HepG2 (cell line): ENCODE measurements around the gene RPL41. TPM values are rescaled to one million over a fixed set of nuclear protein-coding genes. Genes with fewer than 3 reads are reported as not detected.

Source experiments
- BHLHE40 ChIP-seq: IDR thresholded peaks from 2 replicates; pipeline ENCODE4 v1.6.1; 2011; ENCODE audit warnings: low read length, improper control_type of control experiment
- FOXP4 ChIP-seq: sonication (generic); formaldehyde crosslinking; IDR thresholded peaks from 2 replicates; pipeline ENCODE4 v1.4.0; 2020; ENCODE audit warnings: missing genetic modification reagents
- JDP2 ChIP-seq: sonication (generic); formaldehyde crosslinking; IDR thresholded peaks from 2 replicates; pipeline ENCODE4 v1.8.1; 2022; ENCODE audit warnings: missing genetic modification reagents, borderline replicate concordance
- NFIB ChIP-seq: sonication (generic); formaldehyde crosslinking; IDR thresholded peaks from 2 replicates; pipeline ENCODE4 v1.9.0; 2021; ENCODE audit warnings: missing genetic modification reagents, mild to moderate bottlenecking, borderline replicate concordance
- NR2F1 ChIP-seq, 2 experiments: fragments of 450-650 bp in 1 of 2; formaldehyde crosslinking in 1 of 2; IDR thresholded peaks; 2 replicates each; pipeline versions ENCODE4 v1.5.0 to v1.6.1; 2016 to 2020; ENCODE audit warnings: mild to moderate bottlenecking in 1 of 2, missing compliant biosample characterization in 1 of 2, missing genetic modification reagents in 1 of 2, moderate library complexity in 1 of 2
- TAF15 ChIP-seq: fragments of 200-400 bp; formaldehyde crosslinking; IDR thresholded peaks from one replicate; pipeline ENCODE4 v1.6.1; 2018; ENCODE audit warnings: mild to moderate bottlenecking, low read depth, low read length; ENCODE audit not compliant: poor library complexity, severe bottlenecking
- THYN1 ChIP-seq: sonication (generic); formaldehyde crosslinking; IDR thresholded peaks from 2 replicates; pipeline ENCODE4 v1.8.1; 2023; ENCODE audit warnings: low read depth, mild to moderate bottlenecking, moderate library complexity, missing genetic modification reagents, borderline replicate concordance
- ZNF530 ChIP-seq: sonication (generic); formaldehyde crosslinking; IDR thresholded peaks from 2 replicates; pipeline ENCODE4 v1.5.0; 2020; ENCODE audit warnings: low read depth, mild to moderate bottlenecking, missing genetic modification reagents
- ZNF547 ChIP-seq: sonication (generic); formaldehyde crosslinking; IDR thresholded peaks from 2 replicates; pipeline ENCODE4 v1.5.1; 2020; ENCODE audit warnings: mild to moderate bottlenecking, missing genetic modification reagents
- polyA plus RNA-seq, 8 experiments: library from polyadenylated mRNA; depleted of rRNA in 3 of 8; stranded (reverse) in 7 of 8; unstranded in 1 of 8; fragments of >200 nt; fragmentation: Illumina TruSeq in 4 of 8; extraction: Trizol in 4 of 8; gene quantifications; 2 replicates each; pipeline versions ENCODE4 v1.2.1 to v1.2.3, GENCODE V29; 2011 to 2016; ENCODE audit warnings: low read depth in 4 of 8, missing spikeins in 1 of 8, mixed read lengths in 1 of 8; ENCODE audit not compliant: insufficient read depth in 1 of 8
- total RNA-seq, 5 experiments: library from RNA; depleted of rRNA; stranded (reverse); fragments of >200 nt; fragmentation: Illumina TruSeq; extraction: Trizol; gene quantifications; 2 replicates each; pipeline ENCODE4 v1.2.3, GENCODE V29; 2016; ENCODE audit warnings: low read depth in 1 of 5
- TF ChIP-seq, protein P1 (sequence below): sonication (generic); formaldehyde crosslinking; IDR thresholded peaks from 2 replicates; pipeline ENCODE4 v1.4.0; 2020; ENCODE audit warnings: missing genetic modification reagents, borderline replicate concordance
- TF ChIP-seq, protein P2 (sequence below): IDR thresholded peaks from 2 replicates; pipeline ENCODE4 v1.4.0; 2020; ENCODE audit warnings: mild to moderate bottlenecking, missing genetic modification reagents
- TF ChIP-seq, protein P3 (sequence below): sonication (generic); formaldehyde crosslinking; IDR thresholded peaks from 2 replicates; pipeline ENCODE4 v1.4.0; 2020; ENCODE audit warnings: missing genetic modification reagents, borderline replicate concordance

Gene RPL41
- total and polyA plus RNA-seq, 2 of the 13 experiments (the other 11 are each of a cell fraction or from before 2014, with no cell fraction given), result 4,012 to 7,670 TPM

GRCh38 chr12:56081393-56082347 is 34.8 kb upstream of the RPL41 start (continued):
- TF ChIP-seq NFIB (CRISPR knock-in tag) (no peak), NR2F1 (CRISPR knock-in tag; IDR thresholded peaks at IDR 0.05) (peak; percentile 90 to 96), JDP2 (CRISPR knock-in tag) (peak; percentile 87; the same call in 1 of the 2 replicates), BHLHE40 (peak; percentile 90), TAF15 (no peak), FOXP4 (CRISPR knock-in tag) (peak; percentile 99), THYN1 (CRISPR knock-in tag) (no peak), ZNF530 (CRISPR knock-in tag) (no peak), ZNF547 (CRISPR knock-in tag) (no peak; the same call in 1 of the 2 replicates)
- TF ChIP-seq, protein P1, sequence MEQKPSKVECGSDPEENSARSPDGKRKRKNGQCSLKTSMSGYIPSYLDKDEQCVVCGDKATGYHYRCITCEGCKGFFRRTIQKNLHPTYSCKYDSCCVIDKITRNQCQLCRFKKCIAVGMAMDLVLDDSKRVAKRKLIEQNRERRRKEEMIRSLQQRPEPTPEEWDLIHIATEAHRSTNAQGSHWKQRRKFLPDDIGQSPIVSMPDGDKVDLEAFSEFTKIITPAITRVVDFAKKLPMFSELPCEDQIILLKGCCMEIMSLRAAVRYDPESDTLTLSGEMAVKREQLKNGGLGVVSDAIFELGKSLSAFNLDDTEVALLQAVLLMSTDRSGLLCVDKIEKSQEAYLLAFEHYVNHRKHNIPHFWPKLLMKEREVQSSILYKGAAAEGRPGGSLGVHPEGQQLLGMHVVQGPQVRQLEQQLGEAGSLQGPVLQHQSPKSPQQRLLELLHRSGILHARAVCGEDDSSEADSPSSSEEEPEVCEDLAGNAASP (CRISPR knock-in tag), result peak; percentile 95
- TF ChIP-seq, protein P2, sequence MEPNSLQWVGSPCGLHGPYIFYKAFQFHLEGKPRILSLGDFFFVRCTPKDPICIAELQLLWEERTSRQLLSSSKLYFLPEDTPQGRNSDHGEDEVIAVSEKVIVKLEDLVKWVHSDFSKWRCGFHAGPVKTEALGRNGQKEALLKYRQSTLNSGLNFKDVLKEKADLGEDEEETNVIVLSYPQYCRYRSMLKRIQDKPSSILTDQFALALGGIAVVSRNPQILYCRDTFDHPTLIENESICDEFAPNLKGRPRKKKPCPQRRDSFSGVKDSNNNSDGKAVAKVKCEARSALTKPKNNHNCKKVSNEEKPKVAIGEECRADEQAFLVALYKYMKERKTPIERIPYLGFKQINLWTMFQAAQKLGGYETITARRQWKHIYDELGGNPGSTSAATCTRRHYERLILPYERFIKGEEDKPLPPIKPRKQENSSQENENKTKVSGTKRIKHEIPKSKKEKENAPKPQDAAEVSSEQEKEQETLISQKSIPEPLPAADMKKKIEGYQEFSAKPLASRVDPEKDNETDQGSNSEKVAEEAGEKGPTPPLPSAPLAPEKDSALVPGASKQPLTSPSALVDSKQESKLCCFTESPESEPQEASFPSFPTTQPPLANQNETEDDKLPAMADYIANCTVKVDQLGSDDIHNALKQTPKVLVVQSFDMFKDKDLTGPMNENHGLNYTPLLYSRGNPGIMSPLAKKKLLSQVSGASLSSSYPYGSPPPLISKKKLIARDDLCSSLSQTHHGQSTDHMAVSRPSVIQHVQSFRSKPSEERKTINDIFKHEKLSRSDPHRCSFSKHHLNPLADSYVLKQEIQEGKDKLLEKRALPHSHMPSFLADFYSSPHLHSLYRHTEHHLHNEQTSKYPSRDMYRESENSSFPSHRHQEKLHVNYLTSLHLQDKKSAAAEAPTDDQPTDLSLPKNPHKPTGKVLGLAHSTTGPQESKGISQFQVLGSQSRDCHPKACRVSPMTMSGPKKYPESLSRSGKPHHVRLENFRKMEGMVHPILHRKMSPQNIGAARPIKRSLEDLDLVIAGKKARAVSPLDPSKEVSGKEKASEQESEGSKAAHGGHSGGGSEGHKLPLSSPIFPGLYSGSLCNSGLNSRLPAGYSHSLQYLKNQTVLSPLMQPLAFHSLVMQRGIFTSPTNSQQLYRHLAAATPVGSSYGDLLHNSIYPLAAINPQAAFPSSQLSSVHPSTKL (CRISPR knock-in tag), result peak; percentile 96
- TF ChIP-seq, protein P3, sequence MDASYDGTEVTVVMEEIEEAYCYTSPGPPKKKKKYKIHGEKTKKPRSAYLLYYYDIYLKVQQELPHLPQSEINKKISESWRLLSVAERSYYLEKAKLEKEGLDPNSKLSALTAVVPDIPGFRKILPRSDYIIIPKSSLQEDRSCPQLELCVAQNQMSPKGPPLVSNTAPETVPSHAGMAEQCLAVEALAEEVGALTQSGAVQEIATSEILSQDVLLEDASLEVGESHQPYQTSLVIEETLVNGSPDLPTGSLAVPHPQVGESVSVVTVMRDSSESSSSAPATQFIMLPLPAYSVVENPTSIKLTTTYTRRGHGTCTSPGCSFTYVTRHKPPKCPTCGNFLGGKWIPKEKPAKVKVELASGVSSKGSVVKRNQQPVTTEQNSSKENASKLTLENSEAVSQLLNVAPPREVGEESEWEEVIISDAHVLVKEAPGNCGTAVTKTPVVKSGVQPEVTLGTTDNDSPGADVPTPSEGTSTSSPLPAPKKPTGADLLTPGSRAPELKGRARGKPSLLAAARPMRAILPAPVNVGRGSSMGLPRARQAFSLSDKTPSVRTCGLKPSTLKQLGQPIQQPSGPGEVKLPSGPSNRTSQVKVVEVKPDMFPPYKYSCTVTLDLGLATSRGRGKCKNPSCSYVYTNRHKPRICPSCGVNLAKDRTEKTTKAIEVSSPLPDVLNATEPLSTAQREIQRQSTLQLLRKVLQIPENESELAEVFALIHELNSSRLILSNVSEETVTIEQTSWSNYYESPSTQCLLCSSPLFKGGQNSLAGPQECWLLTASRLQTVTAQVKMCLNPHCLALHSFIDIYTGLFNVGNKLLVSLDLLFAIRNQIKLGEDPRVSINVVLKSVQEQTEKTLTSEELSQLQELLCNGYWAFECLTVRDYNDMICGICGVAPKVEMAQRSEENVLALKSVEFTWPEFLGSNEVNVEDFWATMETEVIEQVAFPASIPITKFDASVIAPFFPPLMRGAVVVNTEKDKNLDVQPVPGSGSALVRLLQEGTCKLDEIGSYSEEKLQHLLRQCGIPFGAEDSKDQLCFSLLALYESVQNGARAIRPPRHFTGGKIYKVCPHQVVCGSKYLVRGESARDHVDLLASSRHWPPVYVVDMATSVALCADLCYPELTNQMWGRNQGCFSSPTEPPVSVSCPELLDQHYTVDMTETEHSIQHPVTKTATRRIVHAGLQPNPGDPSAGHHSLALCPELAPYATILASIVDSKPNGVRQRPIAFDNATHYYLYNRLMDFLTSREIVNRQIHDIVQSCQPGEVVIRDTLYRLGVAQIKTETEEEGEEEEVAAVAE, result peak; percentile 84; the same call in 1 of the 2 replicates
